GM20000 (cell line): ENCODE data around the gene DCX.

Experiments used
- DNase-seq: peaks from one replicate; pipeline ENCODE4 v3.0.0; 2012; ENCODE audit warnings: low spot score
- TF ChIP-seq, protein P1 (sequence below): IDR thresholded peaks from 2 replicates; pipeline ENCODE4 v1.5.1; 2012; ENCODE audit warnings: mild to moderate bottlenecking, control low read depth; ENCODE audit errors: extremely low read depth, missing control alignments

DCX gene

DNA sequence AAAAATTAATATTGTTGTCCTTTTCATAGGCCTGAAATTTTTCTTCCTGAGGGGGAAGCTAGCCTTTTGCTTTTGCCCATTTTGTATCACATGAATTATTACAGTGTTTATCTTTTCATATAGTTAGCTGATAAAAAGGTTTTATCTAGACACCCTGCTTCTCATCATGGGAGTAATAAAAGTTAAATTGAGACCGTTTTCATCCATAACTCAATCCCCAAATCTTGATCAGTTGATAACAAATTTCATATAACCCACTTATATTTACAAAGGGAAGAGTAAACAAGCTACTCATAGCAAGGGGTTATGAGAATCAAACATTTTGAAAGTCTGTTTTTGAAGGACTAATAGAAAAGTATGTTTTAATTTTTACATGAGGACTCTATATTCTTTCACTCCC lies 23.5 kb upstream of the DCX start:
- DNase-seq: no peak
- TF ChIP-seq, protein P1, sequence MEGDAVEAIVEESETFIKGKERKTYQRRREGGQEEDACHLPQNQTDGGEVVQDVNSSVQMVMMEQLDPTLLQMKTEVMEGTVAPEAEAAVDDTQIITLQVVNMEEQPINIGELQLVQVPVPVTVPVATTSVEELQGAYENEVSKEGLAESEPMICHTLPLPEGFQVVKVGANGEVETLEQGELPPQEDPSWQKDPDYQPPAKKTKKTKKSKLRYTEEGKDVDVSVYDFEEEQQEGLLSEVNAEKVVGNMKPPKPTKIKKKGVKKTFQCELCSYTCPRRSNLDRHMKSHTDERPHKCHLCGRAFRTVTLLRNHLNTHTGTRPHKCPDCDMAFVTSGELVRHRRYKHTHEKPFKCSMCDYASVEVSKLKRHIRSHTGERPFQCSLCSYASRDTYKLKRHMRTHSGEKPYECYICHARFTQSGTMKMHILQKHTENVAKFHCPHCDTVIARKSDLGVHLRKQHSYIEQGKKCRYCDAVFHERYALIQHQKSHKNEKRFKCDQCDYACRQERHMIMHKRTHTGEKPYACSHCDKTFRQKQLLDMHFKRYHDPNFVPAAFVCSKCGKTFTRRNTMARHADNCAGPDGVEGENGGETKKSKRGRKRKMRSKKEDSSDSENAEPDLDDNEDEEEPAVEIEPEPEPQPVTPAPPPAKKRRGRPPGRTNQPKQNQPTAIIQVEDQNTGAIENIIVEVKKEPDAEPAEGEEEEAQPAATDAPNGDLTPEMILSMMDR: no peak

DNA sequence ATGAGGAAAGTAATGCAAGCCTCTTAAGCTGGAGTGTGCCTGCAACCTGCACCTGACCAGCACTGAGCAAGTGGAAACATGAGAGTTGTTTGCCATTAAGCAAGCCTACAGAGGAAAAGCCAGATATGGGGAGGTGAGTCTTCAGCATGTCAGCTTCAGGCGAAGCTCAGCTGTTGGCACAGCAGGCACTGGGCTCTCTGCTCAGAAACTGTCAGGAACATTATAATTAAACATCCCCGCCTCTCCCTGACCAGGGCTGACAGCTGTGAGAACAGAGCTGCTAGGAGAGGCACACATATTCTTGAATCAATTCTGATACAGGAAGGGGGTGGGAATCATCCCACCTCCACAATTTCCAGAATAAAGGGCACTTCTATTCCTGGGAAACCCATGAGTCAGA lies 19.0 kb upstream of the DCX start:
- TF ChIP-seq, protein P1: no peak
- no peak for DNase-seq

DNA sequence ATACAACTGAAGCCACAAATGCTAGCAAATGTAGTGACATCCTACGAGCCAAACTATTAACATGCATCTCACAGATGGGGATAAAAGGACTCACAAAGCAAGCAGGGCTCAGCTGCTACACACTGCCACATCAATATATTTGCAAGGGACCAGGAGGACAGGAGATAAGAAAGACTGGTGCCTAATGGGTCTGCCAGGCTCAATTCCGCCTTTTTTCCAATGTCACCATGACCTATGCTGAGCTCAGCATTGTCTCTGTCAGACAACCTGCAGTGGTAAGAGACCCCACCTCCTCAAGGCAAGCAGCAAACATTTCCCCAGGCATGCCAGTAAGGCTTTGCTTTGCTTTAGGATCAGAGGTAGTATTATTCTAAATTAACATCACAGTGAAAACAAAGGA lies 435 bp downstream of the DCX start:
- TF ChIP-seq, protein P1: no peak
- no peak for DNase-seq

DNA sequence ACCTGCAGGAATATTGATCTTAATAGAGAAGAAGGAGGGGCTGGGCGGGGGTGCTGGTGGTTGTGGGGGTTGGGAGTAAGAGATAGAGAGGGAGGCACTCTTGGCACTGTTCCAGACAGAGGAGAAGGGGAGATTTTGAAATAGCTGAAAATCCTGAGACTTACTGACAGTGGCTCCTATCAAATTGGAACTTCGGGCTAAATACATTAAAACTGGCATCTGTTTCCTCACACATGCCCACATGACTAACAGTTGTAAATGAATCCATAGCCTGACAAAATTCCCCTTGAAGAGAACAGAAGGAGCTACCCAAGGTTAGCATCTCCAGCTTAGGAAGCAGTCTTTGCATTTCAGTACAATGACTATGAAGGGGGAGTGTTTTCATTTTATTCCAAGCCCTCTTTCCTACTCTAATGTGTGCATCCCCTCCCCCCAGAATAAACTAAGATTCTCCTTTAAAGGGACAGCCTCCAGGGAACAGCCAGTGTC lies 1.4 kb downstream of the DCX start:
- no peak for DNase-seq
- TF ChIP-seq, protein P1: no peak

DNA sequence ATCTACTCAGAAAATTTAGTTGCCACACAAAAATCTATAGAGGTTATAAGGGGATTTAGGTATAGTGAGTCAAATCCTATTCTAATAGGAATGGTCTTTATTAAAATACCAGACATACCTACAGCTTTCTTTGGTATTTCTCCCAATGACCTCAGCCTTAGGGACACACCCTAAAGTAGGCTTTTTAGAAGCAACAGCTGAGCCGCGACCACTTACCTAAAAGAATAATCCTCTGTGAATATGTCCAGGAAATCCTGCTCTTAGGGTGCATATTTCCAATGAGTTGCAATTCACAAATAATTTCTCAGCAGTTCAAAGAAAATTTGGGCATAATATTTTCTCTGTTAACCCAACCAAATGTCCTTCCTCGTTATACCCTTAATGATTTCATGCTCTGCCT lies 2.7 kb downstream of the DCX start:
- no peak for DNase-seq
- TF ChIP-seq, protein P1: no peak

DNA sequence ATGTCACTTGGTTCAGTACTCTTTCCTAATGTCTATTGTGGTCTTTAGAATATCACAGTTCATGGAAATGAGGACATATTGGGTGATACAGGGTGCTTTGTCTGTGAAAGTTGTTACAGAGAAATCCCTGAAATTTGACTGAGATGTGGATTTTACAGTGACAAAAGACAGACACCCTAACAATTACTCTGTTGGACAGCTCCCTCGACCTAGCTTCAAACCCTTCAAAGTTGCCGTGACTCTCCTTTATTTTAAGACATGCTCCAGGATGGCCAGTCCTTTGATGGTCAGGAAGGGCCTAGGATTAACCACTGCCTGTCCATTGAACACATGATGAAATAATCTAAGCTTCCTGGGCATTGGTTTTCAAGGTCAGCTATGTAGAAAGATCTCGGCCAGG lies 4.0 kb downstream of the DCX start:
- TF ChIP-seq, protein P1: no peak
- no peak for DNase-seq

DNA sequence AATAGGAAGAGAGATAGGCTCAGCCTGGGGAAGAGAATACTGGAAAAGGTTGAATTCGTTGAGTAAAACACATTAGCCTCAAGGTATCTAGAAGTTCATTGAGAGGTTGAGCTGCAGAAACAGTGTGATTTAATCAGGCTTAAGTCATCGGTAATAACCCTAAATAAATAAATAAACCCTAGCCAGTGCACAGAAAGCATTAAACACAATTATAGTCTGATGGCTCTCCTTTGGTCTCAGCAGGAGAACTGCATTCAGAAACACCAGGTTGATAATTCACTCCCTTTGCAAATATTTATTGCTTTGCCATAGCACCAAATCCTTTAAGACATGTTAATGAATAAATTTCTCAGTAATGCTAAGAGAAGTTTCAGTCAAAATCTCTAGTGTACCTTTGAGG lies 9.6 kb downstream of the DCX start:
- TF ChIP-seq, protein P1: no peak
- no peak for DNase-seq
